ENCODE measurements around the gene SORCS2. TPM values are rescaled to one million over a fixed set of nuclear protein-coding genes. Genes with fewer than 3 reads are reported as not detected.

SORCS2 gene
- polyA plus RNA-seq, 1 donor from 2014 or later: 1.0 TPM

DNA sequence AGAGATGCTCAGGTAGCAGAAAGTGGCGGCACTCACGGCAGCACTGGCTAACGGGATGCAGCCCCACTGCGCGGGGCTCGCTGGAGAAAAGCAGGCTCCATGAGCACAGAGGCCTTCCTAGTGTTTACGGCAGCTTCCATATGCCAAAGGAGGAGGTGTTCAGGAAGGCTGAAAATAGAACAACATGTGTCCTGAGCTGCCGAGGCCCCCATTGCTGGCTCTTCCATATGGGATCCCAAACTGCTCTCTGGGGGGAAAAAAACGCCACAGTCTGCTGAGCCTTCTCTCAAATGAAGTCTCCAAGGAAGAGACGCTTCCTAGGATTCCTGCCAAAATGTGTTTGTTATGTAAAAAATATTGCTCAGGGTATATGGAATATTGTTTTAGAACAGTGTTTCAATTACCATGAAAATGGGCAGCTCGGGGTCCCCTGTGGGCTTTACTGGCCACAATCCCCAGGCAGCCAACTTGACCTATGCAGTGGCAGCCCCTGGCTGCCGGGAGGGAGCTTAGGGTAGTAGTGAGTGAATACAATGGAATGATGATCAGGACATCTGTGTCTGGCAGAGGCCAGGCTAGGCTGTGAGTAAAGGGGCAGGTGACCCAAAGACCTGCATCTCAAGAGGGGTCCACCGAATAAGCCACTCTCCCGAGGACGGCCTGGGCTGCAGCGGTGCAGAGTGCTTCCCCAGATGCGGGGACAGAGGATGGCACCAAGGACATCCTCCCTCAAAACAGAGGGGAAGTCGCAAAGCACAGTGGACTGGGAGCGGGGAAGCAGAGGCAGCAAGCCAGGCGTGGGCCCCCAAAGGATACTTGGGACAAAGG lies 577.3 kb downstream of the SORCS2 start:
- Histone ChIP-seq H3K36me3 (ENCODE audit: insufficient read depth, low read length) (no peaks in the 10 kb centered on the region), H4K20me1 (ENCODE audit: insufficient read depth) (no peaks in the 10 kb centered on the region), H3K9ac (ENCODE audit: low read length) (no peak overlapping the region), H3K9me3 (ENCODE audit: low read length) (no peaks in the 10 kb centered on the region), H2AFZ (ENCODE audit: low read depth, low read length) (no peak overlapping the region), H3K27ac (ENCODE audit: low read length) (no peak overlapping the region), H3K27me3 (ENCODE audit: insufficient read depth, low read depth, low read length) (no peaks in the 10 kb centered on the region), H3K4me2 (ENCODE audit: low read length) (no peak overlapping the region), H3F3A (ENCODE audit: insufficient read depth, low read length, poor library complexity, severe bottlenecking) (no peaks in the 10 kb centered on the region), H3K79me2 (replicated peaks; ENCODE audit: insufficient read depth, low read length) (no peaks in the 10 kb centered on the region), H3K4me3 (ENCODE audit: low read length) (no peak overlapping the region), H3K9me2 (ENCODE audit: insufficient read depth, low read length) (no peaks in the 10 kb centered on the region)
- TF ChIP-seq POLR2AphosphoS5 (IDR thresholded peaks at IDR 0.05) (no peak), SMC3 (conservative IDR thresholded peaks at IDR 0.05; ENCODE audit: poor library complexity) (no peak)

DNA sequence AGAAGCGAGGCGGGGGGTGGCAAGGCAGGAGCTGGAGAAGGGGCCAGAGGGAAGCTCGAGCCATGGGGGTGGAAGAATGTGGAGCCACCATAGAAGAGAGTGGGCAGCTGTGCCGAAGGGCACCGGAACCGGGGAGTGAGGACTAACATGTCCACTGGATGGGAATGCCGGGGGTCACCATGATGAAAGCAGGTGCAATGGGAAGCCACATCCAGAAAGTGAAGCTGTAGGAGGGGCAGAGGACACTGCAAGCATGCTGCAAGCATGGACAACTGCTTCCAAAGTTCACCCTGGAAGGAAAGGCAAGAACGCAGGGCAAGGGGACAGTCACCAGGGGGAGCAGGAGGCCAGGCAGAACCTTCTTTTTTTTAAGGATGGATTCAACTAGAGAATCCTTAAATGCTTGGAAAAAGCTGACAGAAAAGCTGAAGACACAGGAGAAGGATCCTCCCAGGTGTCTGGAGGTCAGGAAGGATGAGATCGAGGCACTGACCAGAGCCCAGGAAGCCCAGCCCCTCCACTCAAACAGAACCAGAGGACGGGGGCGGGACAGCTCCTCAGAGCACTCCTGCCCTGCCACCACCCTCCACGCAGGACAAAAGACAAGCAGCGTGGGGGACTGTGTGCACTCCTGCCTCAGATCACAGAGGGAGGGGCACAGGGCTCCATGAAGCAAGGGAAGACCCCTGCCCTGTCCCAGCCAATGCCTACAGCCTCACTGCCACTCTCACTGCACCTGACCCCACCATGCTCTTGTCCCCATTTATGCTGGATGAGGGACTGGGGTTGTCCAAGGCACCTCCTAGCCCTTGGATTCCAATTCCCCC lies 578.1 kb downstream of the SORCS2 start:
- no peaks in the 10 kb centered on the region for H3K9me2 ChIP-seq (ENCODE audit: insufficient read depth, low read length)
- no peak overlapping the region for H3K9ac ChIP-seq (ENCODE audit: low read length)
- H3K4me2 ChIP-seq (ENCODE audit: low read length): no peak overlapping the region
- H3K9me3 ChIP-seq (ENCODE audit: low read length): no peaks in the 10 kb centered on the region
- H3K79me2 ChIP-seq (replicated peaks; ENCODE audit: insufficient read depth, low read length): no peaks in the 10 kb centered on the region
- TF ChIP-seq RAD21 (conservative IDR thresholded peaks at IDR 0.05) (peak; percentile 23), MXI1 (conservative IDR thresholded peaks at IDR 0.05; ENCODE audit: poor library complexity, severe bottlenecking) (no peak), EP300 (conservative IDR thresholded peaks at IDR 0.05; ENCODE audit: poor library complexity, severe bottlenecking) (no peak), SMC3 (conservative IDR thresholded peaks at IDR 0.05; ENCODE audit: poor library complexity) (peak; percentile 38)
- TF ChIP-seq, protein P1, sequence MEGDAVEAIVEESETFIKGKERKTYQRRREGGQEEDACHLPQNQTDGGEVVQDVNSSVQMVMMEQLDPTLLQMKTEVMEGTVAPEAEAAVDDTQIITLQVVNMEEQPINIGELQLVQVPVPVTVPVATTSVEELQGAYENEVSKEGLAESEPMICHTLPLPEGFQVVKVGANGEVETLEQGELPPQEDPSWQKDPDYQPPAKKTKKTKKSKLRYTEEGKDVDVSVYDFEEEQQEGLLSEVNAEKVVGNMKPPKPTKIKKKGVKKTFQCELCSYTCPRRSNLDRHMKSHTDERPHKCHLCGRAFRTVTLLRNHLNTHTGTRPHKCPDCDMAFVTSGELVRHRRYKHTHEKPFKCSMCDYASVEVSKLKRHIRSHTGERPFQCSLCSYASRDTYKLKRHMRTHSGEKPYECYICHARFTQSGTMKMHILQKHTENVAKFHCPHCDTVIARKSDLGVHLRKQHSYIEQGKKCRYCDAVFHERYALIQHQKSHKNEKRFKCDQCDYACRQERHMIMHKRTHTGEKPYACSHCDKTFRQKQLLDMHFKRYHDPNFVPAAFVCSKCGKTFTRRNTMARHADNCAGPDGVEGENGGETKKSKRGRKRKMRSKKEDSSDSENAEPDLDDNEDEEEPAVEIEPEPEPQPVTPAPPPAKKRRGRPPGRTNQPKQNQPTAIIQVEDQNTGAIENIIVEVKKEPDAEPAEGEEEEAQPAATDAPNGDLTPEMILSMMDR (IDR thresholded peaks at IDR 0.05; ENCODE audit: poor library complexity, severe bottlenecking): peak; percentile 37
- H4K20me1 ChIP-seq (ENCODE audit: insufficient read depth): no peaks in the 10 kb centered on the region
- no peak overlapping the region for H3K4me3 ChIP-seq (ENCODE audit: low read length)
- no peaks in the 10 kb centered on the region for H3K36me3 ChIP-seq (ENCODE audit: insufficient read depth, low read length)
- H2AFZ ChIP-seq (ENCODE audit: low read depth, low read length): no peak overlapping the region
- no peaks in the 10 kb centered on the region for H3K27me3 ChIP-seq (ENCODE audit: insufficient read depth, low read depth, low read length)
- H3K27ac ChIP-seq (ENCODE audit: low read length): no peak overlapping the region
- no peaks in the 10 kb centered on the region for H3F3A ChIP-seq (ENCODE audit: insufficient read depth, low read length, poor library complexity, severe bottlenecking)

DNA sequence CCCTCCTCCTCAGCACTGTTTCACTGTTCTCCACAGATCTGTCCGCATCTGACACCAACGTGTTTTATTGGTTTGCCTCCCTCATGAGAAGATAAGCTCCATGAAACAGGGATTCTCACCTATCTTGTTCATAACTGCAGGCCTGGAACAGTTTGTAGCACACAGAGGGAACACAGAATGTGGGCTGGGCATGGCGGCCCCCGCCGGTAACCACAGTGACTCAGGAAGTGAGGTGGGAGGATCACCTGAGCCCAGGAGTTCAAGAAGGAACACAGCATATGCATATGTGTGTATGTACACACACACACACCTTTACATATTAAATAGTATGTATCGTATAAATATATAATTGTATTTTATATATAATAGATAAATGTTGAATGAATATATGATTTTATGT lies 578.7 kb downstream of the SORCS2 start:
- TF ChIP-seq SMC3 (conservative IDR thresholded peaks at IDR 0.05; ENCODE audit: poor library complexity) (no peak), RAD21 (conservative IDR thresholded peaks at IDR 0.05) (no peak), MXI1 (conservative IDR thresholded peaks at IDR 0.05; ENCODE audit: poor library complexity, severe bottlenecking) (no peak), EZH2 (IDR thresholded peaks at IDR 0.05; ENCODE audit: borderline replicate concordance, insufficient read depth, low read length, poor library complexity, severe bottlenecking) (no peak), EP300 (conservative IDR thresholded peaks at IDR 0.05; ENCODE audit: poor library complexity, severe bottlenecking) (no peak), TAF1 (IDR thresholded peaks at IDR 0.05; ENCODE audit: low read depth) (no peak)
- TF ChIP-seq, protein P1 (IDR thresholded peaks at IDR 0.05; ENCODE audit: poor library complexity, severe bottlenecking): no peak
- TF ChIP-seq, protein P2, sequence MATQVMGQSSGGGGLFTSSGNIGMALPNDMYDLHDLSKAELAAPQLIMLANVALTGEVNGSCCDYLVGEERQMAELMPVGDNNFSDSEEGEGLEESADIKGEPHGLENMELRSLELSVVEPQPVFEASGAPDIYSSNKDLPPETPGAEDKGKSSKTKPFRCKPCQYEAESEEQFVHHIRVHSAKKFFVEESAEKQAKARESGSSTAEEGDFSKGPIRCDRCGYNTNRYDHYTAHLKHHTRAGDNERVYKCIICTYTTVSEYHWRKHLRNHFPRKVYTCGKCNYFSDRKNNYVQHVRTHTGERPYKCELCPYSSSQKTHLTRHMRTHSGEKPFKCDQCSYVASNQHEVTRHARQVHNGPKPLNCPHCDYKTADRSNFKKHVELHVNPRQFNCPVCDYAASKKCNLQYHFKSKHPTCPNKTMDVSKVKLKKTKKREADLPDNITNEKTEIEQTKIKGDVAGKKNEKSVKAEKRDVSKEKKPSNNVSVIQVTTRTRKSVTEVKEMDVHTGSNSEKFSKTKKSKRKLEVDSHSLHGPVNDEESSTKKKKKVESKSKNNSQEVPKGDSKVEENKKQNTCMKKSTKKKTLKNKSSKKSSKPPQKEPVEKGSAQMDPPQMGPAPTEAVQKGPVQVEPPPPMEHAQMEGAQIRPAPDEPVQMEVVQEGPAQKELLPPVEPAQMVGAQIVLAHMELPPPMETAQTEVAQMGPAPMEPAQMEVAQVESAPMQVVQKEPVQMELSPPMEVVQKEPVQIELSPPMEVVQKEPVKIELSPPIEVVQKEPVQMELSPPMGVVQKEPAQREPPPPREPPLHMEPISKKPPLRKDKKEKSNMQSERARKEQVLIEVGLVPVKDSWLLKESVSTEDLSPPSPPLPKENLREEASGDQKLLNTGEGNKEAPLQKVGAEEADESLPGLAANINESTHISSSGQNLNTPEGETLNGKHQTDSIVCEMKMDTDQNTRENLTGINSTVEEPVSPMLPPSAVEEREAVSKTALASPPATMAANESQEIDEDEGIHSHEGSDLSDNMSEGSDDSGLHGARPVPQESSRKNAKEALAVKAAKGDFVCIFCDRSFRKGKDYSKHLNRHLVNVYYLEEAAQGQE (IDR thresholded peaks at IDR 0.05; ENCODE audit: borderline replicate concordance): no peak
- H3K27ac ChIP-seq (ENCODE audit: low read length): no peak overlapping the region
- no peak overlapping the region for H2AFZ ChIP-seq (ENCODE audit: low read depth, low read length)

More for the DNA sequence above, 578.7 kb downstream of the SORCS2 start:
- no peaks in the 10 kb centered on the region for H3K9me2 ChIP-seq (ENCODE audit: insufficient read depth, low read length)
- H3K79me2 ChIP-seq (replicated peaks; ENCODE audit: insufficient read depth, low read length): no peaks in the 10 kb centered on the region
- no peaks in the 10 kb centered on the region for H3F3A ChIP-seq (ENCODE audit: insufficient read depth, low read length, poor library complexity, severe bottlenecking)
- no peaks in the 10 kb centered on the region for H3K36me3 ChIP-seq (ENCODE audit: insufficient read depth, low read length)
- H3K4me2 ChIP-seq (ENCODE audit: low read length): no peak overlapping the region
- no peaks in the 10 kb centered on the region for H4K20me1 ChIP-seq (ENCODE audit: insufficient read depth)
- H3K27me3 ChIP-seq (ENCODE audit: insufficient read depth, low read depth, low read length): no peaks in the 10 kb centered on the region
- no peak overlapping the region for H3K9ac ChIP-seq (ENCODE audit: low read length)
- H3K9me3 ChIP-seq (ENCODE audit: low read length): no peaks in the 10 kb centered on the region
- H3K4me3 ChIP-seq (ENCODE audit: low read length): no peak overlapping the region

All from neural cell (in vitro differentiated cells).